Glutamatergic neuron (in vitro differentiated cells): ENCODE data around the gene IL1RL1. TPM values are rescaled to one million over a fixed set of nuclear protein-coding genes. Genes with fewer than 3 reads are reported as not detected.
A peak's percentile ranks its signal among the peaks of the same experiment; 100 is the strongest.

ENCODE experiments used
- DNase-seq: peaks from one replicate; pipeline ENCODE4 v3.0.0; 2022
- H3K27ac Mint-ChIP-seq: one replicate; pipeline ENCODE4 v1.8.0; 2020; ENCODE audit warnings: mild to moderate bottlenecking, mixed read lengths, inconsistent platforms; ENCODE audit not compliant: unreplicated experiment
- H3K27me3 Mint-ChIP-seq: one replicate; pipeline ENCODE4 v1.8.0; 2020; ENCODE audit warnings: mild to moderate bottlenecking, moderate library complexity, mixed read lengths, inconsistent platforms; ENCODE audit not compliant: unreplicated experiment
- H3K36me3 Mint-ChIP-seq: one replicate; pipeline ENCODE4 v1.8.0; 2020; ENCODE audit warnings: mild to moderate bottlenecking, mixed read lengths, inconsistent platforms; ENCODE audit not compliant: unreplicated experiment
- H3K4me1 Mint-ChIP-seq: one replicate; pipeline ENCODE4 v1.8.0; 2020; ENCODE audit warnings: mild to moderate bottlenecking, low read depth, mixed read lengths, inconsistent platforms; ENCODE audit not compliant: unreplicated experiment
- H3K4me3 Mint-ChIP-seq: one replicate; pipeline ENCODE4 v1.8.0; 2020; ENCODE audit warnings: mild to moderate bottlenecking, mixed read lengths, inconsistent platforms; ENCODE audit not compliant: unreplicated experiment
- H3K9me3 Mint-ChIP-seq: one replicate; pipeline ENCODE4 v1.8.0; 2020; ENCODE audit warnings: mild to moderate bottlenecking, moderate library complexity, mixed read lengths, inconsistent platforms; ENCODE audit not compliant: unreplicated experiment
- CTCF ChIP-seq: fragments of 200-600 bp; sonication (generic); IDR thresholded peaks from one replicate; pipeline ENCODE4 v1.5.0; 2021; ENCODE audit not compliant: partially characterized antibody, unreplicated experiment
- total RNA-seq: library from RNA; stranded (reverse); fragmentation: NEBNext Ultra II Directional; extraction: Animal tissue kit (Norgen Biotek cat#: 25700); gene quantifications from one replicate; pipeline ENCODE4 v1.2.1, GENCODE V29; 2021; ENCODE audit not compliant: unreplicated experiment

IL1RL1 gene
- total RNA-seq, 1 donor from 2014 or later: not detected

- Mint-ChIP-seq H3K36me3 (no peaks in the 10 kb centered on the region), H3K27ac (no peak overlapping the region), H3K27me3 (no peaks in the 10 kb centered on the region), H3K4me1 (no peaks in the 10 kb centered on the region), H3K9me3 (no peaks in the 10 kb centered on the region), H3K4me3 (no peak overlapping the region)
- no peak for TF ChIP-seq CTCF
- no peak for DNase-seq
These were observed 38.9 kb downstream of the IL1RL1 start for GRCh38 chr2:102350137-102350793.

GRCh38 chr2:102355526-102356380 lies 44.4 kb downstream of the IL1RL1 start, which contains the start of gene IL18R1:
Gene IL18R1 (plus strand): TSS chr2:102355796. CDS start chr2:102362661, 6,865 bp downstream.
- Mint-ChIP-seq H3K27ac (peak within 1 kb of the TSS; percentile 22), H3K9me3 (peaks cover 2% of the 10 kb centered on the region), H3K4me1 (peaks cover 4% of the 10 kb centered on the region), H3K36me3 (no peaks in the 10 kb centered on the region), H3K4me3 (peak within 1 kb of the TSS; percentile 88), H3K27me3 (no peaks in the 10 kb centered on the region)
- peak; percentile 77 for TF ChIP-seq CTCF
- peak; percentile 87 for DNase-seq

- Mint-ChIP-seq H3K27ac (peak overlapping the region; percentile 22), H3K4me1 (peaks cover 4% of the 10 kb centered on the region), H3K4me3 (peak overlapping the region; percentile 88), H3K9me3 (peaks cover 2% of the 10 kb centered on the region), H3K36me3 (no peaks in the 10 kb centered on the region), H3K27me3 (no peaks in the 10 kb centered on the region)
- no peak for TF ChIP-seq CTCF
- no peak for DNase-seq
These were observed 45.0 kb downstream of the IL1RL1 start for GRCh38 chr2:102356381-102356712.

- Mint-ChIP-seq H3K9me3 (peaks cover 2% of the 10 kb centered on the region), H3K4me3 (no peak overlapping the region), H3K36me3 (no peaks in the 10 kb centered on the region), H3K4me1 (peaks cover 4% of the 10 kb centered on the region), H3K27me3 (no peaks in the 10 kb centered on the region), H3K27ac (no peak overlapping the region)
- TF ChIP-seq CTCF: no peak
- DNase-seq: no peak
These were observed 45.4 kb downstream of the IL1RL1 start for GRCh38 chr2:102356741-102357140.

GRCh38 chr2:102357937-102358336 lies 46.6 kb downstream of the IL1RL1 start:
- H3K4me1 Mint-ChIP-seq: peaks cover 4% of the 10 kb centered on the region
- peaks cover 2% of the 10 kb centered on the region for H3K9me3 Mint-ChIP-seq
- TF ChIP-seq CTCF: no peak
- H3K36me3 Mint-ChIP-seq: no peaks in the 10 kb centered on the region
- no peak for DNase-seq
- H3K4me3 Mint-ChIP-seq: no peak overlapping the region
- H3K27me3 Mint-ChIP-seq: no peaks in the 10 kb centered on the region
- no peak overlapping the region for H3K27ac Mint-ChIP-seq
